ENCODE measurements around the gene FAM50A. TPM values are rescaled to one million over a fixed set of nuclear protein-coding genes. Genes with fewer than 3 reads are reported as not detected.
A peak's percentile ranks its signal among the peaks of the same experiment; 100 is the strongest.

FAM50A gene
- total RNA-seq, 1 experiment from 2014 or later = 57.4 TPM

DNA sequence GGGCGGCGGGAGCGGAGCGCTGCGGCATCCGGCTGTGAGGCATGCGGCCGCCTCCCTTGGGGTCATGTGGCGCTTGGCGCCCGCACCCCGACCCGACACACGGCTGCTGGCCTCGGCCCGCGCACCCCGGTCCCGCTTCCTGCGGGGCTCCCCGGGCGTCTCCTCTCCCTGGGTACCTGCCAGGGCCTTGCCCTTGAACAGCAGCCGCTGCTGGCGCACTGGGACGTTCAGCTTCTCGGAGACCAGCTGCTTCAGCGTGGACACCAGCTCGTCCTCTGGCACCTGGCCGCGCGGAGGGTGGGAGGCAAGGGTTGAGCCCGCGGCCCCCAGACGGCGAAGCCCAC, 42.1 kb downstream of the FAM50A start:
- no peak overlapping the region for H2BK15ac ChIP-seq (ENCODE audit: low read depth, low read length)
- peaks cover 53% of the 10 kb centered on the region for H3K9me3 ChIP-seq (ENCODE audit: control insufficient read depth, low read depth, low read length)
- no peak overlapping the region for H3K27ac Mint-ChIP-seq
- H3K23me2 ChIP-seq (ENCODE audit: insufficient read length, low read depth, low read length, poor library complexity, severe bottlenecking) = no peaks in the 10 kb centered on the region
- peaks cover 70 to 78% of the 10 kb centered on the region in 2 experiments for H3K9me3 Mint-ChIP-seq
- H3K79me2 ChIP-seq (ENCODE audit: insufficient read depth, low read length) = no peaks in the 10 kb centered on the region
- no peak overlapping the region for H3K56ac ChIP-seq (ENCODE audit: insufficient read length, low read depth, low read length)
- no peak overlapping the region for H3K27ac ChIP-seq (ENCODE audit: insufficient read length, low read depth, low read length)
- no peak overlapping the region for H3K9ac ChIP-seq (ENCODE audit: extremely low read depth, insufficient read length, low read length)
- no peak overlapping the region for H2BK12ac ChIP-seq (ENCODE audit: insufficient read length, low read depth, low read length)
- H4K20me1 ChIP-seq (ENCODE audit: control insufficient read depth, insufficient read depth, insufficient read length) = no peaks in the 10 kb centered on the region
- no peak overlapping the region for H2BK5ac ChIP-seq (ENCODE audit: insufficient read length, low read length)
- no peaks in the 10 kb centered on the region for H3K27me3 ChIP-seq (ENCODE audit: insufficient read depth, low read length)
- no peak overlapping the region for H3K23ac ChIP-seq (ENCODE audit: insufficient read length, low read depth, low read length)
- H4K5ac ChIP-seq (ENCODE audit: insufficient read length, low read depth, low read length) = no peak overlapping the region
- H3K14ac ChIP-seq (ENCODE audit: insufficient read depth, low read length) = no peak overlapping the region
- peaks cover 6 to 15% of the 10 kb centered on the region in 2 experiments; a peak in 3 of 4 replicates for H3K4me1 Mint-ChIP-seq
- no CpG with 5 or more reads among the region's 35 CpGs for WGBS (ENCODE audit: extremely low coverage, insufficient read length, low lambda C conversion rate)
- H3K79me1 ChIP-seq (ENCODE audit: insufficient read depth, low read depth, low read length, poor library complexity, severe bottlenecking) = no peaks in the 10 kb centered on the region
- H3K4me2 ChIP-seq (ENCODE audit: insufficient read depth, insufficient read length, low read length) = peak overlapping the region; percentile 20
- no peak for DNase-seq
- H2BK120ac ChIP-seq (ENCODE audit: low read depth, low read length, poor library complexity, severe bottlenecking) = no peak overlapping the region
- H3K4ac ChIP-seq (ENCODE audit: low read depth, low read length) = no peak overlapping the region
- no peak overlapping the region for H2BK20ac ChIP-seq (ENCODE audit: low read depth, low read length, poor library complexity, severe bottlenecking)
- H2AFZ ChIP-seq (ENCODE audit: low read length) = no peak overlapping the region
- H4K8ac ChIP-seq (replicated peaks; ENCODE audit: insufficient read length, low read depth, low read length) = no peak overlapping the region
- H3K27me3 Mint-ChIP-seq (ENCODE audit: low read depth) = peaks cover 3% of the 10 kb centered on the region
- TF ChIP-seq, protein P1, sequence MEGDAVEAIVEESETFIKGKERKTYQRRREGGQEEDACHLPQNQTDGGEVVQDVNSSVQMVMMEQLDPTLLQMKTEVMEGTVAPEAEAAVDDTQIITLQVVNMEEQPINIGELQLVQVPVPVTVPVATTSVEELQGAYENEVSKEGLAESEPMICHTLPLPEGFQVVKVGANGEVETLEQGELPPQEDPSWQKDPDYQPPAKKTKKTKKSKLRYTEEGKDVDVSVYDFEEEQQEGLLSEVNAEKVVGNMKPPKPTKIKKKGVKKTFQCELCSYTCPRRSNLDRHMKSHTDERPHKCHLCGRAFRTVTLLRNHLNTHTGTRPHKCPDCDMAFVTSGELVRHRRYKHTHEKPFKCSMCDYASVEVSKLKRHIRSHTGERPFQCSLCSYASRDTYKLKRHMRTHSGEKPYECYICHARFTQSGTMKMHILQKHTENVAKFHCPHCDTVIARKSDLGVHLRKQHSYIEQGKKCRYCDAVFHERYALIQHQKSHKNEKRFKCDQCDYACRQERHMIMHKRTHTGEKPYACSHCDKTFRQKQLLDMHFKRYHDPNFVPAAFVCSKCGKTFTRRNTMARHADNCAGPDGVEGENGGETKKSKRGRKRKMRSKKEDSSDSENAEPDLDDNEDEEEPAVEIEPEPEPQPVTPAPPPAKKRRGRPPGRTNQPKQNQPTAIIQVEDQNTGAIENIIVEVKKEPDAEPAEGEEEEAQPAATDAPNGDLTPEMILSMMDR (conservative IDR thresholded peaks at IDR 0.05) = no peak
- no peak overlapping the region for H3K18ac ChIP-seq (ENCODE audit: insufficient read length, low read depth, low read length)
- peak overlapping the region in 1 of 2 experiments; percentile 52; a peak in 3 of 5 replicates for H3K4me3 Mint-ChIP-seq
- H3K36me3 Mint-ChIP-seq (ENCODE audit: insufficient read depth in 1 of 3, low read depth in 3 of 3) = peaks cover 3 to 28% (median 22%) of the 10 kb centered on the region in 3 experiments; a peak in 6 of 7 replicates
- H2AK5ac ChIP-seq (ENCODE audit: insufficient read length, low read length) = no peak overlapping the region
- H4K91ac ChIP-seq (ENCODE audit: insufficient read length, low read depth, low read length) = no peak overlapping the region
- H3K4me1 ChIP-seq (ENCODE audit: insufficient read depth, low read length) = no peaks in the 10 kb centered on the region; the same call in 1 of the 2 replicates
- no peak overlapping the region for H3T11ph ChIP-seq (ENCODE audit: low read length)
